ENCODE results near the gene FAM163A.
A peak's percentile ranks its signal among the peaks of the same experiment; 100 is the strongest.

FAM163A gene

DNA sequence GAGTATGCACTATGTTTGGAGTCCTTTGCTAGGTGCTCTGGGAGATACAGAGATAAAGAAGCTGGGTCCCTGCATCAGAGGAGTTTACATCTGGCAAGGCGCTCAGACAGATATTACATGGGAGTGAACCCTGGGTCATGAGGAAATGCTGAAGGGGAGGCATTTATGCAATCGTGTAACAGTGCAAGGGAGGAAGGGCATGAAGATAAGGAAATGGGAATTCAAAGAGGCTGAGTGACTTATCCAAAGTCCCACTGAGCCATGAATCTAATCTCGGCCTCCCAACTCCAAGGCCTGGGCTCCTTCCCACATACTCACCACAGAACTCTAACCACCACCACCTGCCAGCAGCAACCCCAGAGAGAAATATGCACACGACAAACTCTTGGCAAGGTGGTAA, 51.6 kb downstream of the FAM163A start:
- Histone ChIP-seq H3K4ac (ENCODE audit: low read length) (no peak overlapping the region), H3K4me3 (ENCODE audit: low read length in 2 of 2) (no peak overlapping the region), H2BK5ac (ENCODE audit: low read length) (no peak overlapping the region), H3K9me3 (replicated peaks in 1 of 2; ENCODE audit: control insufficient read depth in 2 of 2, insufficient read depth in 1 of 2, low read depth in 1 of 2, low read length in 2 of 2) (no peaks in the 10 kb centered on the region), H3K79me1 (ENCODE audit: low read depth, low read length) (no peaks in the 10 kb centered on the region), H4K91ac (ENCODE audit: low read depth, low read length, poor library complexity) (no peak overlapping the region), H2BK15ac (ENCODE audit: low read length) (no peak overlapping the region), H2BK120ac (ENCODE audit: low read depth, low read length) (no peak overlapping the region), H3K27ac (replicated peaks; ENCODE audit: low read length) (no peak overlapping the region), H3K14ac (ENCODE audit: low read length) (no peak overlapping the region), H2AK5ac (ENCODE audit: low read depth, low read length) (no peak overlapping the region), H3K23ac (ENCODE audit: low read depth, low read length, poor library complexity) (no peak overlapping the region), H2AFZ (ENCODE audit: low read length) (no peak overlapping the region), H4K8ac (ENCODE audit: low read depth, low read length) (no peak overlapping the region), H3K4me2 (ENCODE audit: insufficient read depth, low read length, poor library complexity, severe bottlenecking) (no peak overlapping the region), H3K27me3 (ENCODE audit: control insufficient read depth in 3 of 3, insufficient read depth in 3 of 3, low read depth in 1 of 3, low read length in 3 of 3) (peaks cover 0 to 29% (median 0%) of the 10 kb centered on the region in 3 experiments), H3K4me1 (ENCODE audit: control insufficient read depth in 2 of 2, insufficient read depth in 1 of 2, low read depth in 1 of 2, low read length in 2 of 2) (no peaks in the 10 kb centered on the region), H3K9ac (ENCODE audit: low read depth, low read length, poor library complexity) (no peak overlapping the region), H3K36me3 (replicated peaks in 1 of 2; ENCODE audit: control insufficient read depth in 2 of 2, insufficient read depth in 2 of 2, low read length in 2 of 2) (no peaks in the 10 kb centered on the region), H2BK12ac (ENCODE audit: low read length) (no peak overlapping the region), H3K18ac (ENCODE audit: low read length) (no peak overlapping the region)
- DNase-seq (ENCODE audit: low spot score), result no peak
- WGBS, 2 donors (ENCODE audit: extremely low coverage in 2 of 2, insufficient read length in 2 of 2, insufficient replicate concordance in 1 of 2), result no CpG with 5 or more reads among the region's 4 CpGs

DNA sequence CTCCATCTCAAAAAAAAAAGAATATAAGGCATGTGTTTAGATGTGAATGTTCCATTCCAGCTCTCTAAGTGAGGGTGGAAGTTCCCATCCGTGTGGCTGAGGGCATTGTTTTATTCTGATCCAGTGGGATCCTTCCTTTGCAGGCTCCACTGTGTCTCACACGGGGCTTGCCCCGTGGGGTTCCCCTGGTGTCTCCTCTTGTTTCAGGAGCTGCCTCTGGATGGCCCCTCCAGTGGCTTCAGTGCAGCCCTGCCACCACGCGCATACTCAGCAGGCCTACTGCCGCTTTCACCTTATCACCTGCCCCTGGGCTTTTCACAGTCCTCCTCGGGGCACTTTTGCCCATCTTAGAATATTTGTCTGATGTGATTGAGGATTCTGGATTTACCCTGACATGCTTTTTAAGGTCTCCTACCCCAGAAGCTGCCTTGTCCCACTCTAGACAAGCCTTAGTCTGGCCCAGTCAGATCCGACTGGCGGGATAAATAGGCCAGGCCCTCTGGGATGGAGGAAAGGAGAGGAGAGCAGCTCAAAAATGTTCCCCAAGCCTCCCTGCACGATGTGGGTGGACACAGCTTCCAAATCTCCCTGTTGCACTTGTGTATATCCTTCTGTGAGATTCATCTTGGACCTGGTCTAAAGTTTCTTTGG, 55.2 kb downstream of the FAM163A start:
- Histone ChIP-seq H2BK12ac (ENCODE audit: low read length) (no peak overlapping the region), H3K36me3 (replicated peaks in 1 of 2; ENCODE audit: control insufficient read depth in 2 of 2, insufficient read depth in 2 of 2, low read length in 2 of 2) (no peaks in the 10 kb centered on the region), H3K27ac (replicated peaks; ENCODE audit: low read length) (no peak overlapping the region), H3K4me3 (ENCODE audit: low read length in 2 of 2) (no peak overlapping the region), H2AFZ (ENCODE audit: low read length) (no peak overlapping the region), H2AK5ac (ENCODE audit: low read depth, low read length) (no peak overlapping the region), H2BK15ac (ENCODE audit: low read length) (no peak overlapping the region), H4K8ac (ENCODE audit: low read depth, low read length) (no peak overlapping the region), H3K9me3 (replicated peaks in 1 of 2; ENCODE audit: control insufficient read depth in 2 of 2, insufficient read depth in 1 of 2, low read depth in 1 of 2, low read length in 2 of 2) (no peaks in the 10 kb centered on the region), H3K14ac (ENCODE audit: low read length) (no peak overlapping the region), H3K9ac (ENCODE audit: low read depth, low read length, poor library complexity) (no peak overlapping the region), H3K79me1 (ENCODE audit: low read depth, low read length) (no peaks in the 10 kb centered on the region), H3K4me2 (ENCODE audit: insufficient read depth, low read length, poor library complexity, severe bottlenecking) (no peak overlapping the region), H2BK120ac (ENCODE audit: low read depth, low read length) (no peak overlapping the region), H3K27me3 (ENCODE audit: control insufficient read depth in 3 of 3, insufficient read depth in 3 of 3, low read depth in 1 of 3, low read length in 3 of 3) (peaks cover 0 to 48% (median 0%) of the 10 kb centered on the region in 3 experiments), H3K23ac (ENCODE audit: low read depth, low read length, poor library complexity) (no peak overlapping the region), H3K4me1 (ENCODE audit: control insufficient read depth in 2 of 2, insufficient read depth in 1 of 2, low read depth in 1 of 2, low read length in 2 of 2) (no peaks in the 10 kb centered on the region), H3K4ac (ENCODE audit: low read length) (no peak overlapping the region), H3K18ac (ENCODE audit: low read length) (no peak overlapping the region), H4K91ac (ENCODE audit: low read depth, low read length, poor library complexity) (no peak overlapping the region), H2BK5ac (ENCODE audit: low read length) (no peak overlapping the region)
- no CpG with 5 or more reads among the region's 10 CpGs for WGBS, 2 donors (ENCODE audit: extremely low coverage in 2 of 2, insufficient read length in 2 of 2, insufficient replicate concordance in 1 of 2)
- no peak for DNase-seq (ENCODE audit: low spot score)

DNA sequence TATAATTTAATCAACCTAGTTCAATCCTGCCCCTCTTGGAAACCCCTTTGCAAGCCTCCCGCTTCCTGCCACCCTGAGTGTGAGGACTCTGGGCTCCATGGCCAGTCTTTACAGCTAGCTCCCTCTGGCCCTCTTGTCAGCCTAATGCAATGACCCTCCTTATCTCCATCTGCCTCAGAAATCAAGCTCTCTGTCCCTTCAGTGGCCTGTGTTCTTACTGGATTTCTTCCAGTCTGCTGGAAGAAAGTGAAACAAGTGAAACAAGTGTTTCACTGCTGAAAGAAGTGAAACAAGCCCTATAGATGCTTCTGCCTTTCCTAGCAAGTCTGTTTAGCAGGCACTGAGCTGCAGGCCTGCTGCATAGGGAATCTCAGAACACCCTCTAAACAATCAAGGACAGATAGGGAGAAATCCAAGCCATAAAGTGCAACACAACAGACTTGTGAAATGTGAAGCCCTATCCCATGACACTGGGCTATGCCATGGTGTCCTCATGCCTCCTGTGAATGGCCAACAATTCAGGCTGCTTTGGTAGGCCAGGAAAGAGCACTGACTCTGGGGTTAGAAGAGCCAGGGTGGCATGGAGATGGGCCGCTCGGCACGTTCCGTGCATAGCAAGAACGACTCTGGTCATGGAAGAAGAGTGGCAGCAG, 55.9 kb downstream of the FAM163A start:
- H3K79me1 ChIP-seq (ENCODE audit: low read depth, low read length), result no peaks in the 10 kb centered on the region
- H3K4me1 ChIP-seq (ENCODE audit: control insufficient read depth in 2 of 2, insufficient read depth in 1 of 2, low read depth in 1 of 2, low read length in 2 of 2), result no peaks in the 10 kb centered on the region
- H3K4ac ChIP-seq (ENCODE audit: low read length), result no peak overlapping the region
- no peak overlapping the region for H2BK5ac ChIP-seq (ENCODE audit: low read length)
- H3K4me2 ChIP-seq (ENCODE audit: insufficient read depth, low read length, poor library complexity, severe bottlenecking), result no peak overlapping the region
- no CpG with 5 or more reads among the region's 6 CpGs for WGBS, 2 donors (ENCODE audit: extremely low coverage in 2 of 2, insufficient read length in 2 of 2, insufficient replicate concordance in 1 of 2)
- H3K27me3 ChIP-seq (ENCODE audit: control insufficient read depth in 3 of 3, insufficient read depth in 3 of 3, low read depth in 1 of 3, low read length in 3 of 3), result peaks cover 0 to 41% (median 0%) of the 10 kb centered on the region in 3 experiments
- H3K18ac ChIP-seq (ENCODE audit: low read length), result no peak overlapping the region
- H4K8ac ChIP-seq (ENCODE audit: low read depth, low read length), result no peak overlapping the region
- no peaks in the 10 kb centered on the region for H3K36me3 ChIP-seq (replicated peaks in 1 of 2; ENCODE audit: control insufficient read depth in 2 of 2, insufficient read depth in 2 of 2, low read length in 2 of 2)
- H2BK12ac ChIP-seq (ENCODE audit: low read length), result no peak overlapping the region
- H3K14ac ChIP-seq (ENCODE audit: low read length), result no peak overlapping the region
- no peak overlapping the region for H3K27ac ChIP-seq (replicated peaks; ENCODE audit: low read length)
- no peak overlapping the region for H2AK5ac ChIP-seq (ENCODE audit: low read depth, low read length)
- H2BK120ac ChIP-seq (ENCODE audit: low read depth, low read length), result no peak overlapping the region
- no peak overlapping the region for H4K91ac ChIP-seq (ENCODE audit: low read depth, low read length, poor library complexity)
- H2BK15ac ChIP-seq (ENCODE audit: low read length), result no peak overlapping the region
- H2AFZ ChIP-seq (ENCODE audit: low read length), result no peak overlapping the region
- no peak for DNase-seq (ENCODE audit: low spot score)
- H3K23ac ChIP-seq (ENCODE audit: low read depth, low read length, poor library complexity), result no peak overlapping the region
- H3K9me3 ChIP-seq (replicated peaks in 1 of 2; ENCODE audit: control insufficient read depth in 2 of 2, insufficient read depth in 1 of 2, low read depth in 1 of 2, low read length in 2 of 2), result no peaks in the 10 kb centered on the region
- H3K4me3 ChIP-seq (ENCODE audit: low read length in 2 of 2), result peak overlapping the region in 1 of 2 donors; percentile 44
- no peak overlapping the region for H3K9ac ChIP-seq (ENCODE audit: low read depth, low read length, poor library complexity)

DNA sequence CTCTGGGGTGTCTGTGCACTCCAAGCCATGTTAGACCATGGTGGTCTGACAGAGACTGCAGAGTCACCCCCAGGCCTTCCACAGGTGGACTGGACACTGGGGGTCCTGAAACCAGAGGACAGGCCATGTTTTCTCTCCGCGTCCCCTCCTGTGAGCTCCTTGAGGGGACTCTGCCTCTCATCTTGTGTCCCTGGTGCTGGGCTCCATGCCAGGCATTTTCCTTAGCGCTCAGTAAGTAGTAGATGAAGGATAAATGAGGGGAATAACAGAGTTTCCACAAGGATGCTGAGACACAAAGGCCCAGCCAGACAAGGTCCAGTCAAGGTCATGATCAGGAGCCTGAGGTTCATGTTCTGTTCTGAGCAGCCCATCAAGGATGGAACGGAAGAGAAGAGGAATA, 57.4 kb downstream of the FAM163A start:
- Histone ChIP-seq H3K4ac (ENCODE audit: low read length) (no peak overlapping the region), H2BK12ac (ENCODE audit: low read length) (no peak overlapping the region), H4K8ac (ENCODE audit: low read depth, low read length) (no peak overlapping the region), H3K4me2 (ENCODE audit: insufficient read depth, low read length, poor library complexity, severe bottlenecking) (no peak overlapping the region), H3K23ac (ENCODE audit: low read depth, low read length, poor library complexity) (no peak overlapping the region), H3K27ac (replicated peaks; ENCODE audit: low read length) (no peak overlapping the region), H3K18ac (ENCODE audit: low read length) (no peak overlapping the region), H3K14ac (ENCODE audit: low read length) (no peak overlapping the region), H3K4me1 (ENCODE audit: control insufficient read depth in 2 of 2, insufficient read depth in 1 of 2, low read depth in 1 of 2, low read length in 2 of 2) (no peaks in the 10 kb centered on the region), H3K9me3 (replicated peaks in 1 of 2; ENCODE audit: control insufficient read depth in 2 of 2, insufficient read depth in 1 of 2, low read depth in 1 of 2, low read length in 2 of 2) (no peaks in the 10 kb centered on the region), H3K4me3 (ENCODE audit: low read length in 2 of 2) (no peak overlapping the region), H3K36me3 (replicated peaks in 1 of 2; ENCODE audit: control insufficient read depth in 2 of 2, insufficient read depth in 2 of 2, low read length in 2 of 2) (no peaks in the 10 kb centered on the region), H4K91ac (ENCODE audit: low read depth, low read length, poor library complexity) (no peak overlapping the region), H2AFZ (ENCODE audit: low read length) (no peak overlapping the region), H2AK5ac (ENCODE audit: low read depth, low read length) (peak overlapping the region; percentile 60), H3K9ac (ENCODE audit: low read depth, low read length, poor library complexity) (no peak overlapping the region), H2BK5ac (ENCODE audit: low read length) (no peak overlapping the region), H3K27me3 (ENCODE audit: control insufficient read depth in 3 of 3, insufficient read depth in 3 of 3, low read depth in 1 of 3, low read length in 3 of 3) (peaks cover 0 to 36% (median 0%) of the 10 kb centered on the region in 3 experiments), H3K79me1 (ENCODE audit: low read depth, low read length) (no peaks in the 10 kb centered on the region), H2BK15ac (ENCODE audit: low read length) (no peak overlapping the region), H2BK120ac (ENCODE audit: low read depth, low read length) (no peak overlapping the region)
- no peak for DNase-seq (ENCODE audit: low spot score)
- no CpG with 5 or more reads among the region's 4 CpGs for WGBS, 2 donors (ENCODE audit: extremely low coverage in 2 of 2, insufficient read length in 2 of 2, insufficient replicate concordance in 1 of 2)
